ENCODE measurements around the gene AP5M1. TPM values are rescaled to one million over a fixed set of nuclear protein-coding genes. Genes with fewer than 3 reads are reported as not detected.
A peak's percentile ranks its signal among the peaks of the same experiment; 100 is the strongest.
"Not testable (repeated sequence)": the region's sequence is repeated elsewhere in the genome, so short reads cannot be mapped to it uniquely, and the experiment has no call there.

AP5M1 gene
- 29.0 TPM for total RNA-seq

- DNase-seq: peak; percentile 88
These were observed at the start of gene AP5M1, which contains the start of gene EXOC5 for GRCh38 chr14:57268161-57269069. Gene AP5M1 (plus strand): TSS chr14:57268971. CDS start chr14:57269315, 344 bp downstream. Gene EXOC5 (minus strand): TSS chr14:57268905. CDS start chr14:57268648, 257 bp downstream.

DNA sequence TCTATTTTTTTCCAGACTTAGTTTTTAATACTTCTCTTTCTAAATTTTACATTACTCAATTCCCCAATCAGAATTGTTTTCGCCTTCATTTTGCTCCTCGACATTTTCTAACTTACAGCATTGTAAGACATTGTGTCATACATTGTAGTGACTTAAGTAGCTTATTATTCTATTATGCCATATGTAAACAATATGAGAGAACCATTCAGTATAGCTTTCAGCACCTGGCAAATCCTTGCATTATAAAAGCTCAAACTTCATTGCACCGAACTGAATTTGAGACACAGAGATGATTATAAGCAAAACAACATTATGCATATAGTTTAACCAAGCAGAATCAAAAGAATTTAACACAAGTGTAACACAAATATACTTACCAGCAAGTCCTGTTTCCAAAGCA lies 46.8 kb upstream of the AP5M1 start:
- DNase-seq: no peak

GRCh38 chr14:57227083-57227482 lies 41.7 kb upstream of the AP5M1 start:
- no peak for DNase-seq

DNA sequence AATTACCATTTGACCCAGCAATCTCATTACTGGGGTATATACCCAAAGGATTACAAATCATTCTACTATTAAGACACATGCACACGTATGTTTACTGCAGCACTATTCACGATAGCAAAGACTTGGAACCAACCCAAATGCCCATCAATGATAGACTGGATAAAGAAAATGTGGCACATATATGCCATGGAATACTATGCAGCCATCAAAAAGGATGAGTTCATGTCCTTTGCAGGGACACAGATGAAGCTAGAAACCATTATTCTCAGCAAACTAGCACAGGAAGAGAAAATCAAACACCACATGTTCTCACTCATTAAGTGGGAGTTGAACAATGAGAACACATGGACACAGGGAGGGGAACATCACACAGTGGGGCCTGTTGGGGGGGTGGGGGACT lies 40.5 kb upstream of the AP5M1 start:
- DNase-seq: not testable (repeated sequence)

DNA sequence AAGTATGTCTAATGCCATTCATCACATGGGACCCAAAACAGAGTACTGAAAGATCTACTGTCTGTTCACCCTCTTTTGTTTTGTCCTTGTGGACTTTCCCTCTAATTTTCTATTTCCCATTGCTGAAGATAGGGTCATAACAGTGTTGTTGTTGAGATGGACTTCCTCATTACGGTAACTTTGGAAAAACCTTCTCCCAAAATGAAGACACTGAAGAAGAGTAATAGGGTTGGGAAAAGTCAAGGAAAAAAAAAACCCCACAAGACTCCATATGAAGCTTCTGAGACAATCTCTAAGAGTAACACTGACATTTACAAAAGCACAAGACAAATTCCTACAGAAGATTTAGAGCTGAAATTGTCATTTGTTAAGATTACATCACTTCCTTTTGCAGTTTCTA lies 36.8 kb upstream of the AP5M1 start:
- no peak for DNase-seq

DNA sequence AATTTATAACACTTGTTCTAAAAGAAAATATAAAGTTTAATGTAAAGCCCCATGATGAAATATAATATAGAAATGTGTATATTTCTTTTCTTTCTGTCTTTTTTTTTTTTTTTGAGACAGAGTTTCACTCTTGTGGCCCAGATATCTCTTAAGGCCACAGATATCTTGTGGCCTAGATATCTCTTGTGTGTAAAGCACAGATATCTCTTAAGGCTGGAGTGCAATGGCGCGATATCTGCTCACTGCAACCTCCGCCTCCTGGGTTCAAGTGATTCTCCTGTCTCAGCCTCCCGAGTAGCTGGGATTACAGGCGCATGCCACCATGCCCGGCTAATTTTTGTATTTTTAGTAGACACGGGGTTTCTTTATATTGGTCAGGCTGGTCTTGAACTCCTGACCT lies 28.7 kb upstream of the AP5M1 start:
- not testable (repeated sequence) for DNase-seq

DNA sequence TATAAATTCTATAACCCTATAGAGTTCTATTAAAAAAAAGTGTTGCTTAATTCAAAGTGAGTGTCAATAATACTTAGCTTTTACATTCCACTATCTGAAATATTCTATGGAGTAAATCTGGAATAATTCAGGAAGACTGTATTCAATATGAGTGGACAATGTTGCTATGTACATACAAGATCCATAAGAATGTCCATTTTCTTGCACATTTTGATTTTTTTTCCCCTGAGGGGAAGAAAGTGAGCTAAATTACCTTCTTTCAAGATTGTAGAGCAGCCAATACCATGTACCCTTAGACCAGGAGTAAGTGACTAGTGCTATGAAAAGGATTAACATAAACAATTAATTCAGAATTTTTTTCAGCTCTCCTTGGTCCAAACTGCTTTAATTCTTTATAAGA lies 25.5 kb upstream of the AP5M1 start:
- no peak for DNase-seq

- no peak for DNase-seq
These were observed 24.7 kb upstream of the AP5M1 start for GRCh38 chr14:57244106-57244505.

GRCh38 chr14:57245941-57246340 lies 22.8 kb upstream of the AP5M1 start:
- no peak for DNase-seq

DNA sequence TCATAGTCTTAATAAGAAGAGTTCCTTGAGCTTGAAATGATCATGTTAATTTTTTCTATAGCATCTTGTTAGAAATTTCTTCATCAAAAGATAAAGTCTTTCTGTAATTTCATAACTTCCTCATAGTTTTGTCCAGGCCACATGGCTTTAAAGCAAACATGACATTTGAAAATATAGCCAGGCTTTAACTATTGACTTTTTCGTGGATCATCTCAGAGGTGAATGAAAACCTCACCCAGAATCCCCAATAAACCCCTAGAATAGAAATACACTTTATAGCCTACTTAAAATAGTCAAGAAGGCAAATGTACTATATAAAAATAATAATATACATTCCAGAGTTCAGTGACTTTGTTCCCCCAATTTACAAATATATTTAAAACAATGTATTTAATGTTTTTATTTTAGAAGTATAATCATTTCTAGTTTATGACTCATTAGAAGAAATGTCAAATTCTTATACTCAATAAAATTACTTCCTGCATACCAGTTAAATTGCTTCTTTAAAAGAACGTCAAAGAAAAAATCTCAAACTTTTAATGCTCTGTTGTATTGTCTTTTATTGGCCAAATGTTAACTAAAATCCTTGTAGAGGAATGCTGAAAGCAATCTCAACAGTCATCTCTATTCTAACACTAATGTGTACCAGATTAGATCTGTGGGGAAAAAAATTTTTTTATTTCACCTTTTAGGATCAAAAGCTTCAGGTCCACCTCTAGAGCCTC lies 21.7 kb upstream of the AP5M1 start:
- no peak for DNase-seq

DNA sequence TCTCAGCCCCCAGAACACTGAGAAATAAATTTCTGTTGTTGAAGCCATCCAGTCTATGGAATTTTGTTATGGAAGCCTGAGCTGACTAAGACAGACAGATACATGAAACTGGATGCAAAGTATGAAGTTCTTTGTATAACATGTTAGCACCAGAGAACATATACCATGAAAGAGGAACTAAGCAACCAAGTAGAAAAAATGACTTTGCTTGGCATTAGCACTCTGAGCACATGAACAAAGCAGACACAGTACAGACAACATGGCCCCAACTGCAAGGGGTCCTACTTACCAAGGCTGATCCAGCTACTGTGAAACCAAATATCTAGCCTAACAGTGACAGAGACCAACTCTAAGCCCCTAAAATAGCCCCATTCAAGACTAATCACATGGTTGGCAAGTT lies 13.9 kb upstream of the AP5M1 start:
- no peak for DNase-seq

DNA sequence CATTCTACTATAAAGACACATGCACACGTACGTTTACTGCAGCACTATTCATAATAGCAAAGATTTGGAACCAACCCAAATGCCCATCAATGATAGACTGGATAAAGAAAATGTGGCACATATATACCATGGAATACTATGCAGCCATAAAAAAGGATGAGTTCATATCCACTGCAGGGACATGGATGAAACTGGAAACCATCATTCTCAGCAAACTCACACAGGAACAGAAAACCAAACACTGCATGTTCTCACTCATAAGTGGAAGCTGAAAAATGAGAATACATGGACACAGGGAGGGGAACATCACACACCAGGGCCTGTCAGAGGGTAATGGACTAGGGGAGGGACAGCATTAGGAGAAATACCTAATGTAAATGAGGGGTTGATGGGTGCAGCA lies 10.6 kb upstream of the AP5M1 start:
- DNase-seq: not testable (repeated sequence)

DNA sequence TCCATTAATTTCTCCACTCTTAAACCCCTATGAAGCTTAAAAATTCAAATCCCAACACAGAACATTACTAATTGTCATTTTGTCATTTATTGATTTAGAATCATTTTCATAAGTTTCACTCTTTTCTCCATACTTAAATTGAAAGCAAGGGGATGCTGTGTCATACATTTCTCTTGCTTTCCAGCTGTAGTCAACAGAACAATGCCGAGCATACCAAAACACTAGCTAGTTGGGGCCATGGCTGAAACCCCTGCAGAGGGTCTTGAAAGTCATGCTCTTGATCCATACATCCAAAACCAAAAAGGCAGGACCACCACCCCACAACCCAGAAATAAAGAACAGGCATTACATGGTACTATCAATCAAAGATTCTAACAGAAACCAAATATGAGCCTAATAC lies 9.1 kb upstream of the AP5M1 start:
- no peak for DNase-seq

- no peak for DNase-seq
These were observed 7.2 kb upstream of the AP5M1 start for GRCh38 chr14:57261604-57262003.

DNA sequence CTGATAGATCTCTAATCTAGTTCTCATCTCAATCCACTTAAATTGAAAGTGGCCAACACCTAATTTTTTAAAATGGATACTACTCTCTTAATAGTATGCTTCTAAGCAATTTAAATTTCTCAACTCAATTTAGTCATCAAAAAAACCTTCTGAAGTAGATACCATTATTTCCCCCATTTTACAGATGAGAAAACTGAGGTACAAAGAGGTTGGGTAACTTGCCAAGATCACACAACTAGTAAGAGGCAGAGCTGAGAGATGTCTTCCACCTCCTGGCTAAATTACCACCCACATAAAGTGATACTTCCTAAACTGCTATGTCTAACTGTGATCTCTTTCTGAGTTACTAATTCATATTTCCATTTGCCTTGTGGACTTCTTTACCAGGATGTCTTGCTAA lies 6.7 kb upstream of the AP5M1 start:
- DNase-seq: no peak

- DNase-seq: no peak
These were observed 2.7 kb upstream of the AP5M1 start for GRCh38 chr14:57266065-57266464.

- no peak for DNase-seq
These were observed 4.5 kb downstream of the AP5M1 start for GRCh38 chr14:57273236-57273635.

DNA sequence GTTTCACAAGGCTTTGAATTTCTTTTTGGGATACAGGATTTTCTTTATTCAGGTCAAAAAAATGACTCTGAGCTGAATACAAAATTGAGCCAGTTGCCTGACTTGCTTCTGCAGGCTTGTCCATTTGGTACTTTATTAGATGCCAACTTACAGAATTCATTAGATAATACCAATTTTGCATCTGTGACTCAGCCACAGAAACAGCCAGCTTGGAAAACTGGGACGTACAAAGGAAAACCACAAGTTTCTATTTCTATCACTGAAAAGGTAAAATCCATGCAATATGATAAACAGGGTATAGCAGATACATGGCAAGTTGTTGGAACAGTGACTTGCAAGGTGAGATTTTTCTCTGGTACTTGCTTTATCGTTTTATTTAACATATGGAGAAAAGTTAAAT lies 5.8 kb downstream of the AP5M1 start:
- no peak for DNase-seq

- no peak for DNase-seq
These were observed 6.4 kb downstream of the AP5M1 start for GRCh38 chr14:57275023-57275664.

- no peak for DNase-seq
These were observed 8.3 kb downstream of the AP5M1 start for GRCh38 chr14:57277062-57277461.

- no peak for DNase-seq
These were observed 19.0 kb downstream of the AP5M1 start for GRCh38 chr14:57287745-57288144.

- no peak for DNase-seq
These were observed 22.0 kb downstream of the AP5M1 start for GRCh38 chr14:57290751-57291150.

All from occipital lobe (tissue), 2 donors.